WTC11 (cell line): ENCODE data around the gene FOXP4. TPM values are rescaled to one million over a fixed set of nuclear protein-coding genes. Genes with fewer than 3 reads are reported as not detected.

Experiments
- ATAC-seq: fragments of 200-7000 bp; cut with Tn5 transposase; 2 replicates; pipeline ENCODE4 v1.10.0; 2021; ENCODE audit warnings: mild to moderate bottlenecking, moderate library complexity
- CTCF ChIA-PET: fragments of 300-600 bp; sonication (Branson Sonifier 250); formaldehyde crosslinking; loops from one replicate; lab custom pipeline; 2021; ENCODE audit warnings: antibody characterized with exemption; lab: Charles Lee
- POLR2A ChIA-PET: fragments of 350-600 bp; sonication (Branson Sonifier 250); formaldehyde crosslinking; loops from one replicate; lab custom pipeline; 2021; ENCODE audit warnings: antibody characterized with exemption; lab: Charles Lee
- DNase-seq: peaks from one replicate; pipeline ENCODE4 v3.0.0; 2021; ENCODE audit warnings: low spot score
- H3K27ac Mint-ChIP-seq: 2 replicates; pipeline ENCODE4 v1.8.0; 2021; ENCODE audit warnings: mixed read lengths
- H3K27me3 Mint-ChIP-seq: 2 replicates; pipeline ENCODE4 v1.8.0; 2021; ENCODE audit warnings: low read depth, mild to moderate bottlenecking, moderate library complexity, mixed read lengths
- H3K36me3 Mint-ChIP-seq: 2 replicates; pipeline ENCODE4 v1.8.0; 2021; ENCODE audit warnings: mixed read lengths
- H3K4me1 Mint-ChIP-seq: 2 replicates; pipeline ENCODE4 v1.8.0; 2022; ENCODE audit warnings: mixed read lengths
- H3K4me3 Mint-ChIP-seq: 2 replicates; pipeline ENCODE4 v1.8.0; 2021; ENCODE audit warnings: mild to moderate bottlenecking, moderate library complexity, mixed read lengths
- H3K9me3 Mint-ChIP-seq: 2 replicates; pipeline ENCODE4 v1.8.0; 2021; ENCODE audit warnings: mixed read lengths
- CDX4 ChIP-seq: fragments of 250-450 bp; sonication (Bioruptor Pico); IDR thresholded peaks from 2 replicates; pipeline ENCODE4 v1.9.0; 2021; ENCODE audit warnings: moderate library complexity, mild to moderate bottlenecking, inconsistent platforms, borderline replicate concordance
- CREB1 ChIP-seq: sonication (generic); formaldehyde crosslinking; IDR thresholded peaks from 2 replicates; pipeline ENCODE4 v1.8.0; 2023; ENCODE audit warnings: mild to moderate bottlenecking, missing genetic modification reagents
- E2F4 ChIP-seq: sonication (generic); formaldehyde crosslinking; IDR thresholded peaks from 2 replicates; pipeline ENCODE4 v1.8.1; 2022; ENCODE audit warnings: low read depth, mild to moderate bottlenecking, moderate library complexity, missing genetic modification reagents, borderline replicate concordance
- ERG ChIP-seq: fragments of 250-450 bp; sonication (Bioruptor Pico); IDR thresholded peaks from 2 replicates; pipeline ENCODE4 v1.8.0; 2021; ENCODE audit warnings: mild to moderate bottlenecking
- FOXP1 ChIP-seq: sonication (generic); formaldehyde crosslinking; IDR thresholded peaks from 2 replicates; pipeline ENCODE4 v1.8.0; 2022; ENCODE audit warnings: missing genetic modification reagents, mild to moderate bottlenecking, moderate library complexity, borderline replicate concordance
- HMGA2 ChIP-seq: fragments of 250-450 bp; sonication (Bioruptor Pico); IDR thresholded peaks from 2 replicates; pipeline ENCODE4 v1.4.0; 2021; ENCODE audit warnings: mild to moderate bottlenecking, moderate library complexity
- IRF2 ChIP-seq: sonication (generic); formaldehyde crosslinking; IDR thresholded peaks from 2 replicates; pipeline ENCODE4 v1.8.0; 2022; ENCODE audit warnings: low read depth, missing genetic modification reagents, borderline replicate concordance
- MXD4 ChIP-seq: fragments of 250-450 bp; sonication (Bioruptor Pico); IDR thresholded peaks from 2 replicates; pipeline ENCODE4 v1.8.0; 2021; ENCODE audit warnings: mild to moderate bottlenecking, moderate library complexity, borderline replicate concordance
- MYBL2 ChIP-seq: sonication (generic); formaldehyde crosslinking; IDR thresholded peaks from 2 replicates; pipeline ENCODE4 v1.8.1; 2023; ENCODE audit warnings: mild to moderate bottlenecking, moderate library complexity, missing genetic modification reagents
- NR1H2 ChIP-seq: sonication (generic); formaldehyde crosslinking; IDR thresholded peaks from 2 replicates; pipeline ENCODE4 v1.9.0; 2021; ENCODE audit warnings: mild to moderate bottlenecking, moderate library complexity, missing genetic modification reagents
- NR2C2 ChIP-seq: sonication (generic); formaldehyde crosslinking; IDR thresholded peaks from 2 replicates; pipeline ENCODE4 v1.8.0; 2022; ENCODE audit warnings: mild to moderate bottlenecking, missing genetic modification reagents
- OVOL2 ChIP-seq: fragments of 250-450 bp; sonication (Bioruptor Pico); IDR thresholded peaks from 2 replicates; pipeline ENCODE4 v1.9.0; 2021; ENCODE audit warnings: mild to moderate bottlenecking, borderline replicate concordance
- TEAD4 ChIP-seq: sonication (generic); formaldehyde crosslinking; IDR thresholded peaks from 2 replicates; pipeline ENCODE4 v1.8.0; 2022; ENCODE audit warnings: mild to moderate bottlenecking, missing genetic modification reagents
- USF1 ChIP-seq: sonication (generic); formaldehyde crosslinking; IDR thresholded peaks from 2 replicates; pipeline ENCODE4 v1.8.0; 2022; ENCODE audit warnings: mild to moderate bottlenecking, missing genetic modification reagents
- ZNF121 ChIP-seq: sonication (generic); formaldehyde crosslinking; IDR thresholded peaks from 2 replicates; pipeline ENCODE4 v1.8.0; 2023; ENCODE audit warnings: missing genetic modification reagents
- ZNF232 ChIP-seq: sonication (generic); formaldehyde crosslinking; IDR thresholded peaks from 2 replicates; pipeline ENCODE4 v1.8.0; 2022; ENCODE audit warnings: mild to moderate bottlenecking, missing genetic modification reagents
- ZNF263 ChIP-seq: sonication (generic); formaldehyde crosslinking; IDR thresholded peaks from 2 replicates; pipeline ENCODE4 v1.8.1; 2022; ENCODE audit warnings: low read depth, mild to moderate bottlenecking, moderate library complexity, missing genetic modification reagents
- ZNF423 ChIP-seq: fragments of 250-450 bp; sonication (Bioruptor Pico); IDR thresholded peaks from 2 replicates; pipeline ENCODE4 v2.1.2; 2022; ENCODE audit warnings: mild to moderate bottlenecking, moderate library complexity
- total RNA-seq: library from RNA; stranded (reverse); gene quantifications from 3 replicates; pipeline ENCODE4 v1.2.3, GENCODE V29; 2021
- TF ChIP-seq, protein P1 (sequence below): sonication (generic); formaldehyde crosslinking; IDR thresholded peaks from 2 replicates; pipeline ENCODE4 v1.8.0; 2023; ENCODE audit warnings: missing genetic modification reagents, mild to moderate bottlenecking, borderline replicate concordance
- TF ChIP-seq, protein P2 (sequence below): sonication (generic); formaldehyde crosslinking; IDR thresholded peaks from 2 replicates; pipeline ENCODE4 v1.8.0; 2022; ENCODE audit warnings: mild to moderate bottlenecking, missing genetic modification reagents
- TF ChIP-seq, protein P3 (sequence below): sonication (generic); formaldehyde crosslinking; IDR thresholded peaks from 2 replicates; pipeline ENCODE4 v1.8.1; 2022; ENCODE audit warnings: mild to moderate bottlenecking, moderate library complexity, missing genetic modification reagents
- TF ChIP-seq, protein P4 (sequence below): sonication (generic); formaldehyde crosslinking; IDR thresholded peaks from 2 replicates; pipeline ENCODE4 v1.8.0; 2022; ENCODE audit warnings: missing genetic modification reagents

The FOXP4 gene
- total RNA-seq, 1 experiment from 2014 or later: 36.6 TPM

GRCh38 chr6:41498968-41499599, 47.1 kb upstream of the FOXP4 start:
- no peak for DNase-seq
- H3K36me3 Mint-ChIP-seq: no peaks in the 10 kb centered on the region
- TF ChIP-seq MYBL2 (CRISPR knock-in tag): no peak
- no peak for TF ChIP-seq IRF2 (CRISPR knock-in tag)
- no peak for TF ChIP-seq NR1H2 (CRISPR knock-in tag)
- TF ChIP-seq E2F4 (CRISPR knock-in tag): no peak
- TF ChIP-seq CREB1 (CRISPR knock-in tag): no peak
- TF ChIP-seq, protein P1, sequence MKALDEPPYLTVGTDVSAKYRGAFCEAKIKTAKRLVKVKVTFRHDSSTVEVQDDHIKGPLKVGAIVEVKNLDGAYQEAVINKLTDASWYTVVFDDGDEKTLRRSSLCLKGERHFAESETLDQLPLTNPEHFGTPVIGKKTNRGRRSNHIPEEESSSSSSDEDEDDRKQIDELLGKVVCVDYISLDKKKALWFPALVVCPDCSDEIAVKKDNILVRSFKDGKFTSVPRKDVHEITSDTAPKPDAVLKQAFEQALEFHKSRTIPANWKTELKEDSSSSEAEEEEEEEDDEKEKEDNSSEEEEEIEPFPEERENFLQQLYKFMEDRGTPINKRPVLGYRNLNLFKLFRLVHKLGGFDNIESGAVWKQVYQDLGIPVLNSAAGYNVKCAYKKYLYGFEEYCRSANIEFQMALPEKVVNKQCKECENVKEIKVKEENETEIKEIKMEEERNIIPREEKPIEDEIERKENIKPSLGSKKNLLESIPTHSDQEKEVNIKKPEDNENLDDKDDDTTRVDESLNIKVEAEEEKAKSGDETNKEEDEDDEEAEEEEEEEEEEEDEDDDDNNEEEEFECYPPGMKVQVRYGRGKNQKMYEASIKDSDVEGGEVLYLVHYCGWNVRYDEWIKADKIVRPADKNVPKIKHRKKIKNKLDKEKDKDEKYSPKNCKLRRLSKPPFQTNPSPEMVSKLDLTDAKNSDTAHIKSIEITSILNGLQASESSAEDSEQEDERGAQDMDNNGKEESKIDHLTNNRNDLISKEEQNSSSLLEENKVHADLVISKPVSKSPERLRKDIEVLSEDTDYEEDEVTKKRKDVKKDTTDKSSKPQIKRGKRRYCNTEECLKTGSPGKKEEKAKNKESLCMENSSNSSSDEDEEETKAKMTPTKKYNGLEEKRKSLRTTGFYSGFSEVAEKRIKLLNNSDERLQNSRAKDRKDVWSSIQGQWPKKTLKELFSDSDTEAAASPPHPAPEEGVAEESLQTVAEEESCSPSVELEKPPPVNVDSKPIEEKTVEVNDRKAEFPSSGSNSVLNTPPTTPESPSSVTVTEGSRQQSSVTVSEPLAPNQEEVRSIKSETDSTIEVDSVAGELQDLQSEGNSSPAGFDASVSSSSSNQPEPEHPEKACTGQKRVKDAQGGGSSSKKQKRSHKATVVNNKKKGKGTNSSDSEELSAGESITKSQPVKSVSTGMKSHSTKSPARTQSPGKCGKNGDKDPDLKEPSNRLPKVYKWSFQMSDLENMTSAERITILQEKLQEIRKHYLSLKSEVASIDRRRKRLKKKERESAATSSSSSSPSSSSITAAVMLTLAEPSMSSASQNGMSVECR (CRISPR knock-in tag): no peak
- no peak for TF ChIP-seq ZNF232 (CRISPR knock-in tag)
- no peak for TF ChIP-seq CDX4 (CRISPR knock-in tag)
- TF ChIP-seq USF1: no peak
- no peak for TF ChIP-seq NR2C2 (CRISPR knock-in tag)
- no peak for TF ChIP-seq MXD4 (CRISPR knock-in tag)
- TF ChIP-seq OVOL2 (CRISPR knock-in tag): no peak
- no peak for TF ChIP-seq TEAD4
- TF ChIP-seq ZNF121 (CRISPR knock-in tag): no peak
- TF ChIP-seq, all 79 proteins: peak for 0
- H3K27ac Mint-ChIP-seq: no peak overlapping the region
- no peak overlapping the region for H3K4me3 Mint-ChIP-seq
- H3K27me3 Mint-ChIP-seq: peaks cover 83% of the 10 kb centered on the region
- ChIA-PET POLR2A (interaction anchor here (0.6 kb wide), 1 partner anchor 923 kb away, joined by 5 read pairs; no protein-coding TSS in a partner anchor), CTCF (interaction anchor here (1.5 kb wide), 1 partner anchor 47 kb away, joined by 3 read pairs; no protein-coding TSS in a partner anchor)
- H3K4me1 Mint-ChIP-seq: peaks cover 30% of the 10 kb centered on the region
- no peaks in the 10 kb centered on the region for H3K9me3 Mint-ChIP-seq
- no peak for ATAC-seq

DNA sequence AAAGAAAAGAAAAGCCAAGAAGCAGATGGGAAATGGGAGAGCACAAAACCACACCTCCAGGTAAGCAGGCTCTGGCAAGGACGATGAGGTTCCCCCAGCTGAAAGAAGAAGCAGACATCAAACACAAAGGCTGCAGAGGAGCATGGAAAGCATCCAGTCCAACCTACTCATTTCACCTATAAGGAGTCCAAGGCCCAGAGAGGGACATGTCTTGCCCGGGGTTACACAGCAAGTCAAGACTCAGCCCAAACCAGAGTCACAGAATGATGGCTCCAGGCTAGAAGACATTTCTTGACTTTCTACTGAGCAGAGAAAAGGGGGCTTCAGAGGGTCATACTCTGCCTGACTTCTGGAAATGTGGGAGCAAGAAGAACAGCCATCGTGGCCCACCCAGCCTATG, 45.6 kb upstream of the FOXP4 start:
- no peak overlapping the region for H3K27ac Mint-ChIP-seq
- TF ChIP-seq HMGA2 (CRISPR knock-in tag) (no peak), ZNF423 (CRISPR knock-in tag) (no peak), FOXP1 (no peak), ERG (no peak), ZNF263 (CRISPR knock-in tag) (no peak)
- TF ChIP-seq, protein P2, sequence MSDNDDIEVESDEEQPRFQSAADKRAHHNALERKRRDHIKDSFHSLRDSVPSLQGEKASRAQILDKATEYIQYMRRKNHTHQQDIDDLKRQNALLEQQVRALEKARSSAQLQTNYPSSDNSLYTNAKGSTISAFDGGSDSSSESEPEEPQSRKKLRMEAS: no peak
- TF ChIP-seq, protein P3, sequence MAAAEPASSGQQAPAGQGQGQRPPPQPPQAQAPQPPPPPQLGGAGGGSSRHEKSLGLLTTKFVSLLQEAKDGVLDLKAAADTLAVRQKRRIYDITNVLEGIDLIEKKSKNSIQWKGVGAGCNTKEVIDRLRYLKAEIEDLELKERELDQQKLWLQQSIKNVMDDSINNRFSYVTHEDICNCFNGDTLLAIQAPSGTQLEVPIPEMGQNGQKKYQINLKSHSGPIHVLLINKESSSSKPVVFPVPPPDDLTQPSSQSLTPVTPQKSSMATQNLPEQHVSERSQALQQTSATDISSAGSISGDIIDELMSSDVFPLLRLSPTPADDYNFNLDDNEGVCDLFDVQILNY (CRISPR knock-in tag): no peak
- TF ChIP-seq, protein P4, sequence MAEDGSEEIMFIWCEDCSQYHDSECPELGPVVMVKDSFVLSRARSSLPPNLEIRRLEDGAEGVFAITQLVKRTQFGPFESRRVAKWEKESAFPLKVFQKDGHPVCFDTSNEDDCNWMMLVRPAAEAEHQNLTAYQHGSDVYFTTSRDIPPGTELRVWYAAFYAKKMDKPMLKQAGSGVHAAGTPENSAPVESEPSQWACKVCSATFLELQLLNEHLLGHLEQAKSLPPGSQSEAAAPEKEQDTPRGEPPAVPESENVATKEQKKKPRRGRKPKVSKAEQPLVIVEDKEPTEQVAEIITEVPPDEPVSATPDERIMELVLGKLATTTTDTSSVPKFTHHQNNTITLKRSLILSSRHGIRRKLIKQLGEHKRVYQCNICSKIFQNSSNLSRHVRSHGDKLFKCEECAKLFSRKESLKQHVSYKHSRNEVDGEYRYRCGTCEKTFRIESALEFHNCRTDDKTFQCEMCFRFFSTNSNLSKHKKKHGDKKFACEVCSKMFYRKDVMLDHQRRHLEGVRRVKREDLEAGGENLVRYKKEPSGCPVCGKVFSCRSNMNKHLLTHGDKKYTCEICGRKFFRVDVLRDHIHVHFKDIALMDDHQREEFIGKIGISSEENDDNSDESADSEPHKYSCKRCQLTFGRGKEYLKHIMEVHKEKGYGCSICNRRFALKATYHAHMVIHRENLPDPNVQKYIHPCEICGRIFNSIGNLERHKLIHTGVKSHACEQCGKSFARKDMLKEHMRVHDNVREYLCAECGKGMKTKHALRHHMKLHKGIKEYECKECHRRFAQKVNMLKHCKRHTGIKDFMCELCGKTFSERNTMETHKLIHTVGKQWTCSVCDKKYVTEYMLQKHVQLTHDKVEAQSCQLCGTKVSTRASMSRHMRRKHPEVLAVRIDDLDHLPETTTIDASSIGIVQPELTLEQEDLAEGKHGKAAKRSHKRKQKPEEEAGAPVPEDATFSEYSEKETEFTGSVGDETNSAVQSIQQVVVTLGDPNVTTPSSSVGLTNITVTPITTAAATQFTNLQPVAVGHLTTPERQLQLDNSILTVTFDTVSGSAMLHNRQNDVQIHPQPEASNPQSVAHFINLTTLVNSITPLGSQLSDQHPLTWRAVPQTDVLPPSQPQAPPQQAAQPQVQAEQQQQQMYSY (CRISPR knock-in tag): no peak
- ChIA-PET CTCF (interaction anchor here (0.7 kb wide), 1 partner anchor 50 kb away, joined by 3 read pairs; no protein-coding TSS in a partner anchor), POLR2A (no interaction called here)
- no peak for DNase-seq
- no peak overlapping the region for H3K4me3 Mint-ChIP-seq
- ATAC-seq: no peak
- no peaks in the 10 kb centered on the region for H3K36me3 Mint-ChIP-seq
- no peaks in the 10 kb centered on the region for H3K9me3 Mint-ChIP-seq
- peaks cover 85% of the 10 kb centered on the region for H3K27me3 Mint-ChIP-seq
- peaks cover 24% of the 10 kb centered on the region for H3K4me1 Mint-ChIP-seq
